Activated T-helper 9 cell treated with anti-CD3 and anti-CD28 coated beads, Interleukin-2, amount 50 U/mL, for 16 hours (primary cell): ENCODE measurements around the gene IL13RA1.
"Not testable (repeated sequence)": the region's sequence is repeated elsewhere in the genome, so short reads cannot be mapped to it uniquely, and the experiment has no call there.

Experiments
- DNase-seq: peaks from one replicate; pipeline ENCODE4 v3.0.0-alpha.2; 2020; ENCODE audit warnings: low read depth

The IL13RA1 gene

GRCh38 chrX:118729042-118729652 lies 1.7 kb downstream of the IL13RA1 start:
- no peak for DNase-seq

- DNase-seq, result no peak
These were observed 3.3 kb downstream of the IL13RA1 start for GRCh38 chrX:118730500-118731247.

DNA sequence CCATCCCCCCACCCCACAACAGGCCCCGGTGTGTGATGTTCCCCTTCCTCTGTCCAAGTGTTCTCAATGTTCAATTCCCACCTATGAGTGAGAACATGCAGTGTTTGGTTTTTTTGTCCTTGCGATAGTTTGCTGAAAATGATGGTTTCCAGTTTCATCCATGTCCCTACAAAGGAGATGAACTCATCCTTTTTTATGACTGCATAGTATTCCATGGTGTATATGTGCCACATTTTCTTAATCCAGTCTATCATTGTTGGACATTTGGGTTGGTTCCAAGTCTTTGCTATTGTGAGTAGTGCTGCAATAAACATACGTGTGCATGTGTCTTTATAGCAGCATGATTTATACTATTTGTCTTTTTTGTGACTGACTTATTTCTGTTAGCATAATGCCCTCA lies 5.1 kb downstream of the IL13RA1 start:
- not testable (repeated sequence) for DNase-seq

GRCh38 chrX:118734909-118735308 lies 7.5 kb downstream of the IL13RA1 start:
- DNase-seq, result no peak

- DNase-seq, result no peak
These were observed 9.1 kb downstream of the IL13RA1 start for GRCh38 chrX:118736394-118737010.

DNA sequence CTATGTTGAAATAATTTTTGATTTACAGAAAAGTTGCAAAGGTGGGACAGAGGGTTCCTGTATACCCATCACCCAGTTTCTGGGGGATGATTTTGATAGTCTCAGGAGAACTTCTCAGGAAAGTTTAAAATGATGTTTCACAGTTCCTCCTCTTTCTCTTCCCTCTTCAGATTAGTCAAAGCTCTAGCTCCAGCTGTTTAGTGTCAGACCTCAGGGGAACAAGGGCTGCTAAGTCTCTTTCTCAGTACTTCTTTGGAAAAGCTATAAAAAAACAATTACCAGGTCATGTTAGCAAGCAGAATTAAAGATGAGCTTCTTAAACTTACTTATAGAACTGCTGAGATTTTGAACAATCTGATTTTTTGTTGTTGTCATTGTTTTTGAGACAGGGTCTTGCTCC lies 12.2 kb downstream of the IL13RA1 start:
- DNase-seq, result no peak

GRCh38 chrX:118740276-118740889 lies 13.0 kb downstream of the IL13RA1 start:
- DNase-seq, result no peak

DNA sequence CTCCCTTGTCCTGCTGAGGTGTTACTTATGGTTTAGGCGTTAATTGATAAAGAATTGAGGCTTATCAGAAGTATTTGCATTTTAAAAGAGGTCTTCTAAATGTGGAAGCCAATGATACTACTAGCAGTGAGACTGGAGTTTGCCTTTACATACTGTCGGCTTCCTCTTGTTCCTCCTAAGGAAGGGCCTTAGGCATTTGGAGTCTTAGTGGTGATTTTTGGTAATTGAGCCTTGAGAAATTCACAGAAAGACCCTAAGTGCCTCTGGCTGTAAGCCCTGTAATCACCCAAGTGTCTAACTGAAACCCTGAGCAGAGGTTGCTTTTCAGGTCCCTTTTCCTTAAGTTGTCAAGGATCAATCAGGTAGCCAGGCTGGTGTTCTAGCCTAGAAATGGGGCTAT lies 14.8 kb downstream of the IL13RA1 start:
- no peak for DNase-seq

DNA sequence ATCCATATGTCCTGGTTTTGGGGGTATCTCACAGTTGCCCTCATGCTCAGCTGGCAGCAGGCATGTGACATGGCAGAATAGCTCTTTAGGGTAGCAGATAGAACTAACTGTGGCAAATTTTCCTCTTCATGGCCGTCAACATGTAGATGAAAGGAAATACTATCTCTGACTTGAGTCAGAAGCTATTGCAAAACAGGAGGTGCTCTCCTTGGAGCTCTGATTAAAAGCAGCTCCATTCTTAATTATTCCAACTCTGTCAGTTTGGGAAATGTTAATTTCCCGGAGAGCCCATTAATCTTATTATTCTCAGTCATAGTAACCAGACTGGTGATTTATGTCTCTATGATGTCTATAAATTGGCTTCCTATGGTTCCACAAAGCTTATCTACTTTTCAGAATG lies 18.2 kb downstream of the IL13RA1 start:
- no peak for DNase-seq

DNA sequence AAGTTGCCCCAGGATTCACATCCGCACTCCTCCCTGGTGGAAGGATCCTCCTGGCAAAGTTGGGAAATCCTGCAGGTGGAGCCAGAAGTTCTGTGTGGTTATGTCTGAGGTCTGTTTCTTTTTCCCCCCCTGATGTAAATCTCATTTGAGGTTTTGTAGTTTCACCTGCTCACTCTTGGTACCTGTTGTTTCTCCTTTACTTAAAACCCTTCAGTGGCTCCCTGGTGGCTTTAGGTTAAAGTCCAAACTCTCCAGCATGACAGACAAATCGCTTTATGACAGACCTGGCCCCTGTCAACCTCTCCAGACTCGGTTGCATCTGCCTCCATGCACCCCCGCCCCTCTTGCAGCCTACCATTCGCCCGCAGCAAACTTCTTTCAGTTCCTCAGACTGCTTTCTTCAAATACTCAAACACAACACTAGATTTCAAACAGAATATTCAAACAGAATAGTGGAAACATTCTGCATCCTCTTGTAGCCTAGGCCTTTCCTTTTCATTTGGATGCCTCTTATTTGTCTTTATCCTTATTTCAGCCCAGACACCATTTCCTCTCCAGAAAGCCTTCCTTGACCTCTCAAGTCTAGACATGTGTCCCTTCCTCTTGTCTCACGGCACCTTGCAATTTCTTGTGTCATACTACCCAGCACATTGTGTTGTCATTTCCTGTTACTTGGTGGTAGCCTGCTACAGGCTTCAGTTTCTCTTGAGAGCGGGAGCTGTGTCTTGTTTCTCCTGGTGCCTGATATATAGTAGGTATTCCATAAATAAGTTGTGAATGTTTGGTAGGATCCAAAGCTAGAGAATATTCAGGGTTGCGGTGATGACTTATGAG lies 24.8 kb downstream of the IL13RA1 start:
- no peak for DNase-seq

GRCh38 chrX:118755633-118756032 lies 28.2 kb downstream of the IL13RA1 start:
- DNase-seq, result no peak

GRCh38 chrX:118756101-118756500 lies 28.7 kb downstream of the IL13RA1 start:
- no peak for DNase-seq

GRCh38 chrX:118758511-118758910 lies 31.1 kb downstream of the IL13RA1 start:
- DNase-seq, result no peak

DNA sequence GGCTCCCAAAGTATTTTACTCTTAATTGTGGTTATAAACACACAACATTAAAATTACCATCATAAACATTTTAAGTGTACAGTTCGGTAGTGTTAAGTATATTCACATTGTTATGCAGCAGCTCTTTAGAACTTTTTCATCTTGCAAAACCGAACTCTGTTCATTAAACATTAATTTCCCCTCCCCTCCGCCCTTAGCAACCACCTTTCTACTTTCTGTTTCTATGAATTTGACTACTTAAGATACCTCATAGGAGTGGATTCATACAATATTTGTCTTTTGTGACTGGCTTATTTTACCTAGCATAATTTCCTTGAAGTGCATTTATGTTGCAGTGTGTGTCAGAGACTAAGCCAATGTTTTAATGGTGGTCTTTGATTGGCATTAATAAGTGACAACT lies 32.6 kb downstream of the IL13RA1 start:
- DNase-seq, result no peak

GRCh38 chrX:118761939-118762707 lies 34.7 kb downstream of the IL13RA1 start:
- no peak for DNase-seq

- no peak for DNase-seq
These were observed 36.1 kb downstream of the IL13RA1 start for GRCh38 chrX:118763489-118763888.

DNA sequence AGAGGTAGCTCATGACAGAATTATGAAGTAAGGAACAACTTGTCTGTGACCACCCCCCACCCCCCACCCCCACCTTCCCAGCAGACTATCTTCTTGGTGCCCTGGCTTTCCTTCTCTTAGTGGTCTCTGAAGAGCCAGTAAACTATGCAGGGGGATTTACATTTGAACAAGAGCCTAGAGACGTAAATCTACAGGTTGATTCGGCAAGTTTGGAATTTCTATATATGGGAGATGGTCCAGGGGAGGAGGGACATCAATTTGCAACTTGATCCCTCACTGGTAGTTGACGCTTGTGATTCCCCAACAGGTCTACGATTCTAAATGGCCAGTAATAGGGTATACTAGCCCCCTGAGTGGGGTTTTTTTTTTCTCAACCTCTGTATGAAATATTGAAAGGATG lies 36.7 kb downstream of the IL13RA1 start:
- DNase-seq, result no peak

GRCh38 chrX:118770133-118770760 lies 42.8 kb downstream of the IL13RA1 start:
- no peak for DNase-seq

DNA sequence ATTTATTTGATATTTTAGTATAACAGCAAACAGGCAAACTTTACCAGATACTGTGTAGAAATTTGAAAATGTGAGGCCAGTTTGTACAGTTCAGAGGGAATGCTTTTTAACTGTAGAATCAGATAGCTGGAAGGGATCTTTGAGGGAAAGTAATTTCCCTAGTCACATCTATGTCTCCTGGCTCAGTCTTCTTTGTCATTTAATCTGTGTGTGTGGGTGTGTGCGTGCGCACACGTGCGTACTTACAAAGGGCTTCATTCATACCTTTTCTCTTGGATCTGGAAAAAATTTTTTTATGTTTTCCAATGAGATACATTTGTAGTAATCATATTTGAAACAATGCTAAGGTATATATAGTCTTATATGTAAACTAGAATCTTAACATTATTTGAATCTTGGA lies 44.6 kb downstream of the IL13RA1 start:
- DNase-seq, result no peak

DNA sequence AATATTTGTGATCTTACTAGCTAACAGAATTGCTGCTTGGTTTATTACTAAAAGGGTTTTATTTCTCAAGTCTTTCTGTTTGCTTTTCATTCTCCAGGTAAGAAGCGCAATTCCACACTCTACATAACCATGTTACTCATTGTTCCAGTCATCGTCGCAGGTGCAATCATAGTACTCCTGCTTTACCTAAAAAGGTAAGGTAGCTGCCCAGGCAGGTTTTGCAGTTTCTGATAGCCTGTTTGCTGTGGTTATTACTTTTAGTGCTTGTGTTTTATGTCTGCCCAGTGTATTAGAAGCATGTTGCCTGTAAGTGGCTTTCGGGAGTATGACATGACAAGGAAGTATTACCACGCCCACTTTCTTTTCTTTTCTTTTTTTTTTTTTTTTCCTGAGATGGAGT lies 46.4 kb downstream of the IL13RA1 start:
- no peak for DNase-seq

- DNase-seq, result no peak
These were observed 52.2 kb downstream of the IL13RA1 start for GRCh38 chrX:118779581-118779980.
